NCI-H1417 (cell line): ENCODE results near the gene CD63.
"Not testable (repeated sequence)": the region's sequence is repeated elsewhere in the genome, so short reads cannot be mapped to it uniquely, and the experiment has no call there.

ENCODE experiments used
- DNase-seq, 3 experiments: peaks; one replicate each; lab custom pipeline; 2025; lab: John Stamatoyannopoulos, UW

CD63 gene, protein sequence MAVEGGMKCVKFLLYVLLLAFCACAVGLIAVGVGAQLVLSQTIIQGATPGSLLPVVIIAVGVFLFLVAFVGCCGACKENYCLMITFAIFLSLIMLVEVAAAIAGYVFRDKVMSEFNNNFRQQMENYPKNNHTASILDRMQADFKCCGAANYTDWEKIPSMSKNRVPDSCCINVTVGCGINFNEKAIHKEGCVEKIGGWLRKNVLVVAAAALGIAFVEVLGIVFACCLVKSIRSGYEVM

DNA sequence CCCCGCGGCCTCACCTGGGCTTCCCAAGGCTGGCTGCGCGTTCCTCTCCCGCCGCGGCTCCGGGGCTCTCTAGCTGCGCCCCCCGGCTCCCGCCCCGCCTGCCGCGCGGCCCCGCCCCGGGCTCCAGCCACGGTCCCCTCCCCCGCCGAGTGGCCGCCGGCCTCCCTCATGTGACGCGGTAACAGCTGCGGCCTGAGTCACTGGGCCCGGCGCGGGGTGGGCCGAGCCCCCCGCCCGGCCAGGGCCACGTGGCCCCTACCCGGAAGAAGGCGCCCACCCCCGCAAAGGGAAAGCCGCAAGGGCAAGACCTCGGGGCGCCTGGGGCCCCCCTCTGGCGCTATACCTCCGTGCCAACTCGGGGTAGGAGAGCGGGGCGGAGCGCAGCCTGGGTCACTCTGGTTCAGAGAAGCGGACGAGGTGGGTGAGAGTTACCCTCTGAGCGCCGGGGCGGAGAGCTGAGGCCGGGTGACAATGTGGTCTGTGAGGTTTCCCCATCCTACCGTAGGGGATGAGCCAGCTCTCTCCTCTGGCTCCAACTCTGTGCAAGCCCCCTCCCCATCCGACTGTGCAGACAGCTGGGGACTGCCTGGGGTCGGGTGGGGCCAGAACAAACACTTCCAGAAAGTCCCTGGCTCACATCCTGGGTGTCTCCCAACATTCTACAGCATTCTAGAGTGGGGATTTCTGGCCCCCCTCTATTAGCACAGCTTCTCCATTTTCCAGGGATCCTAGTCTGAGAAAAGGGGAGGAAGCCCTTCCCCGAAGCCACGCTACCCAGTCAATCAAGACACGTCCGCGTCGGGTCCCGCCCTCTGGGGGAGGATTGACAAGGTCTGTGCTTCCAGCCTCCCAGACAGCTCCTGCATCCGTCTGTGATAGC is at the start of gene CD63:
TSS of gene CD63 (minus strand) at position 71 of the 880 bp plus-strand sequence. CDS start 668 bp downstream, outside the sequence.
- DNase-seq = peak; percentile 89 to 92 (median 91)

DNA sequence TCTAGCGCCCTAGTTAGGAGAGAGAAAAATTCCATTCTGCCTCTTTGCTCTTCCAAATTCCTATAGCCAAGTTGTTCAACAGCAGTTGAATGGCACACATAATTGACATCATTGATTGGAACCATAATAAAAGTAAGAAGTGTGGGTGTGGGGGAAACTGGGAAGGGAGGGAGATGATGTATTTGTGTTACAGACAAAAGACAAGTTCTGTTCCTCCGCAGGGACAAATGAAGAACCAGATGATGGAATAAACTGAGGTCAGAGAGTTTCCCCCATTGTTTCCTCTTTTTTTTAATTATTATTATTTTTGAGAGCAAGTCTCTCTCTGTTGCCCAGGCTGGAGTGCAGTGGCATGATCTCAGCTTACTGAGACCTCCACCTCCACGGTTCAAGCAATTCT is 49.0 kb upstream of the CD63 start:
- DNase-seq = no peak

DNA sequence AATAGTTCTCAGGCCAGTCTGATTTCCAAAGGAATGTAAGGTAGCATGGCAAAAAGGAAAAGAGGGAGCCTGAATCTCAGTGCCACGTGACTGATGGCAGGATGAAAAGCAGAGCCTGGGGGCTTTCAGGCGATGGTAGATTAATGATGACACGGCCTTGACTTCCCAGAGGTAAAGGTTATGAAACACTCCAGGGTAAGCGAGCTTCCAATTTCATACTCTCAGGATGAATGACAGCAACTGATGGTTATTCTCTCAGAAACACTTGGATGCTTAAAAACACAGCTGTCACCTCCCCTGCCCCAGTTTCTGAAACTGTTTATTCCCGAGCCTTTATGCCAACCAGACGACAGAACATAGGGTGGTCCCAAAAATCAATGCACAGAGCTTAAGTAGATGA is 42.9 kb upstream of the CD63 start:
- no peak for DNase-seq

DNA sequence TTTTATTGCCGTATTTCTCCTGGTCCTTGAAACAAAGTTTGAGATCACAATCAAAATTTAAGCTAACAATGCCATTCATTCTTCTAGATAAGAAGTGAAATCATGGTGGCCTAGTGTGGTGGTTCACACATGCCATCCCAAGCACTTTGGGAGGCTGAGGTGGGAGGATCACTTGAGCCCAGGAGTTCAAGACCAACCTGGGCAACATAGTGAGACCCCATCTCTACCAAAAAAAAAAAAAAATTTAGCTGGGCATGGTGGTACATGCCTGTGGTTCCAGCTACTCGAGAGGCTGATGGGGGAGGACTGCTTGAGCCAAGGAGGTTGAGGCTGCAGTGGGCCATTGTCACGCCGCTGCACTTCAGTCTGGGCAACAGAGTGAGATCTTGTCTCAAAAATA is 38.3 kb upstream of the CD63 start:
- no peak for DNase-seq

DNA sequence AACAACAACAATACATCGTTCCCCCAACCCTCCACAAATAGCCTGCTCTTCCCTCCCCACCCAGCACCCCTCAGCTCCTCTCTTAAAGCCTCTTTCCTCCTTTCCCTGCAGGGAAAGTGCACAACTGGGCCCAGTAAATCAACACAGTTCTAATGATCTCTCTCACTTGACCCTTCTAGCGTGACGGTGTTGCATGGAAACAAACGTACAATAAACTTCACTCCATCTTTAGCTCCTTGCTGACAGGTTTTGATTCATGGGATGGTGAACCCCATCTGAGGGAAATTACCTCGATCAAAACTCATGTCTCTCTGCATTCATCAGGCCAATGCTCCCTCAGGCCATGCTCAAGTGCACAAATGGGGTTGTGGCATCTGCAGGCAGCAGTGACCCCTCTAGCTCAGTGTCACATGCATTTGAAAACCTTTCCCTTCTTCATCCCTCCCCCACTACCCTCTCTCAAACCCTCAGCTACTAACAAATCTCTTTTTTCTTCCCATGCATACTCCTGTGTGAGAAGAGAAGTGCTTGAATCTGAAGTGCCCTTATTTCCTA is 37.0 kb upstream of the CD63 start:
- peak; percentile 9 to 82 (median 60) for DNase-seq

DNA sequence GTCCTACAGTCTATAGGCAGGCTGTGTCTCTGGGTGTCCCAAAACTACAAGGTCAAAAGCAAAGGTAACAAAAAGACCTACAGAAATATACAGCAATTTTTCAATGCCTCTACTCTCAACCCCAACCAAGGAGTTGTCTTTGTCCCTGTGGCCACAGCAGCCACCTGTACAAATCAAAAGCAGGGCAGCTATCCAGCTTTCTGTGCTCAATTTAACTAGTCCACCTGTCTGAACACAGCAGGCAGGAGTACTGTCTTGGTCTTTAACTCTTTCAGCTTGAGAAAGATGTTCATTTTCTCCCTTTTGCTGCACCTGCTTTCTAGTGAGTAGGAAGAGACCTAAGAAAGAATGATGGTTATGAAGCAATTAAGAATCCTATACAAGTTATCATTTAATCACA is 33.8 kb upstream of the CD63 start:
- DNase-seq = no peak

DNA sequence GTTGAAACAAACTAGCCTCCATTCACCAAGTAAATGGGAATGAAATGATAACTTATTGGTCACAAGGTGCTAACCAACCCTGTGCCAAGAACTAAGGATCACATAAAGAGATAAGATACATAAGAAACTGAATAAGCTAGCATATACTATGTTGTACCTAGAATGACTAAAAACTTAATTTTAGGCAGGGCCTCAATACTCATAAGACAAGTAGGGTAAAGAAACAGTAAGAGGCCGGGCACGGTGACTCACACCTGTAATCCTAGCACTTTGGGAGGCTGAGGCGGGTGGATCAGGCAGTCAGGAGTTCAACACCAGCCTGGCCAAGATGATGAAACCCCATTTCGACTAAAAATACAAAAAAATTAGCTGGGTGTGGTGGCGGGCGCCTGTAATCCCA is 31.9 kb upstream of the CD63 start:
- DNase-seq = no peak

DNA sequence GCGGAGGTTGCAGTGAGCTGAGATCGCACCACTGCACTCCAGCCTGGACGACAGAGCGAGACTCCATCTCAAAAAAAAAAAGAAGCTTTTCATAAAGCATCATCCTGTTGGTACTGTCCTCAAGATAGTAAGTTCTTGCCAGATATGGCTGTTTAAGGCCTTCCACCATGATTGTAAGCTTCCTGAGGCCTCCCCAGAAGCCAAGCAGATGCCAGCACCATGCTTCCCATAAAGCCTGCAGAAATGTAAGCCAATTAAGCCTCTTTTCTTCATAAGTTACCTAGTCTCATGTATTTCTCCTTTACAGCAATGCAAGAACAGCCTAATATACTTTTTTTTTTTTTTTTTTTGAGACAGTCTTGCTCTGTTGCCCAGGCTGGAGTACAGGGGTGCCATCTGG is 29.8 kb upstream of the CD63 start:
- not testable (repeated sequence) for DNase-seq

DNA sequence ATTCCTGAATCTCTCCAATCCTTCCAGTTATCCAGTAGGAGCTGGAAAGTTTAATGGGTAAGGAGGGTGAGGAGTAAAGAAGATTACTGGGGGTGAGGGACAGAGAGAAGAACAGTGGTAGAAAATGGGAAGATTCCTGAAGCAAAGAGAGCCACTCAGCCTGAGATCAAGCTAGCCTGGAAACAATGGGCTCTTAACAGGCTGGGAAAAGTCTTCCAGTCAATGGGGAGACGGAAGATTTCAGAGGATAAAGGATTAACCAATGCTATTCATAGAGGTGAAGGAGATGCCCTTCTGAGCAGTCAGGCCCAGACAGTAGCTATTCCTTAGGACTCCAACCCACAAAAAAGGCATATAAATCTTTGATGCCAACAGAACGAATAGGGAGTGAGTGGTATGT is 28.9 kb upstream of the CD63 start:
- no peak for DNase-seq

DNA sequence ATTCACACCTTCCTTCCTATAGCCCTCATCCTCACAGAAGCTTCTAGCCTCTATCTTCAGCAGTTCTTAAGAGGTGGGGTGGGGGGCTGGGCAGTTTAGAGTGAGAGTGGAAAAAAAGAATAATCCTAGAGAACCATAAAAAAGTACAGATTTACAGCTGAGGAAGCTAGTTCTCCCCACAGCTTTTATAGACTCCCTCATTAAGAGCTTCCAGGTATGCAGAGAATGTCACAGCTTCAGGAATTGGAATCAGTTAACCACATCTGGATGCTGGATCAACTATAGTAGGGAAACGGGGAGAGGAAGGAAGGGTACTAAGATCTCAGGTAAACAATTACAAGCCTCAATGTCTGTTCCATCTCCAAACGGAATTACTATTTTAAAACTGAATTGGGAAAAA is 26.4 kb upstream of the CD63 start:
- DNase-seq = no peak

DNA sequence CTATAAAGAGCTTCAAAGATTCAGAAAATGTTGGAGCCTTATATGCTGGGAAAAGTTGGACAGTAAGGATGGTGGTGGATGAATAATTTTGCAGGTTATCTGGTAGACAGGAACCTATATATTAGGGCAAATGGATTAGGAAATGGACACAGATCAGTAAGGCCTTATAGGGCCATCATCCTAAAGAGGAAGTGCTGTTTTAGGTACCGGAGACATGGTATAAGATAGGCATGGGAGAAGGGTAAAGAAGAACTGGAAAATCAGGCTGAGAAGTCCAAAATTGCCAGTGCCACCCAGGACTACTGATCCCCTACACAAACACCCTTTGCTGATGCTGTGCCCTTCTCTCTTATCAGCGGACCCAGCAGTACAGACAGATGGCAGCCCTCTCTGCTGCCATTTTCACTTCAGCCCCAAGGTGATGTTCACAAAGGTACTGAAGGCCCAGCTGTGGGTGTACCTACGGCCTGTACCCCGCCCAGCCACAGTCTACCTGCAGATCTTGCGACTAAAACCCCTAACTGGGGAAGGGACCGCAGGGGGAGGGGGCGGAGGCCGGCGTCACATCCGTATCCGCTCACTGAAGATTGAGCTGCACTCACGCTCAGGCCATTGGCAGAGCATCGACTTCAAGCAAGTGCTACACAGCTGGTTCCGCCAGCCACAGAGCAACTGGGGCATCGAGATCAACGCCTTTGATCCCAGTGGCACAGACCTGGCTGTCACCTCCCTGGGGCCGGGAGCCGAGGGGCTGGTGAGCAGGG is 19.6 kb upstream of the CD63 start:
- no peak for DNase-seq

DNA sequence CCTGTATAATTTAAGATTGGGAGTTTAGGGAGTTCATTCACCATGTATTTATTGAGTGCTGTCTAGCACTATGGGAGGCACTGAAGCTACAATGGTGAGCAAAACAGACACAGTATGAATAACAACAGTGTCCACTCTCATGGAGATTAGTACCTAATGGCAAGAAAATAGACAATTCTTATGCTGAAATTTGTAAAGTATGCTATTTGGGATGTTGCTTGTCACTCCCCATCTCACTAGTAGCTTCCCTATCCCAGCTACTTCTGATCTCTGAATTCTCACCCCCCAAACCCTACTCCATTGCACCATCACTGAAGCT is 18.1 kb upstream of the CD63 start:
- DNase-seq = no peak

DNA sequence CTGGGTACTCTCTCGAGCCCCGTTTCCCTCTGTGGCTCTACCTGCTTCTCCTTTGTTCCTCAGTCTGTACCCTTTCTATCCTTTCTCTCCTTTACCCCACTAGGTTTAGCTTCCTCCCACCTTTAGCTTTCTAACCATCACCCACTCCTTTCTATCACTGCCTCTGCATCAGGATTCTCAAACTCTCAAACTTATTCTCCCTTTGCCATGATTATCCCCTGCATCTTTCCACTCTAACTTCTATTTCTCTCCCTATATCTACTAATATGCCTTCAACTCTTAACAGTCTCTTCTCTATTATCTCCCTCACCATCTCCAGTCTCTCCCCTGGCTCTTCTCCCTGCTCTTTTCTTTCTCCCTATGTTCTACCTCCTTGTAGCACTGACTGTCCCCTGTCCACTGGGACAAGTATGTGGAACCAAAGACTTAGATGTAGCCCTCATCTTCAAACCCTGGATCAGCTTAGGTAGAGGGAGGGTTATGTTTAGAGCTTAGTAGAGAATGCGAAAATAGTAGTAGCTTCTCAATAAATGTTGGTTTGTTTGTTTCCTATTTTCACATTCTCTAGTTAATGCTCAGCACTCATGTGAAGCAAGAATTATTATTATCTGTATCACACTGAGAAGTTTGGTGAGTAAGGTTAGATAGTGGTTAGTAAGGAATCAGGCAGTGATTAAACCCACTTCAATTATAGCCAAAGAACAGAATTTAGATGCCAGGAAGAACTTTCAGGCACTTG is 17.5 kb upstream of the CD63 start:
- no peak for DNase-seq

DNA sequence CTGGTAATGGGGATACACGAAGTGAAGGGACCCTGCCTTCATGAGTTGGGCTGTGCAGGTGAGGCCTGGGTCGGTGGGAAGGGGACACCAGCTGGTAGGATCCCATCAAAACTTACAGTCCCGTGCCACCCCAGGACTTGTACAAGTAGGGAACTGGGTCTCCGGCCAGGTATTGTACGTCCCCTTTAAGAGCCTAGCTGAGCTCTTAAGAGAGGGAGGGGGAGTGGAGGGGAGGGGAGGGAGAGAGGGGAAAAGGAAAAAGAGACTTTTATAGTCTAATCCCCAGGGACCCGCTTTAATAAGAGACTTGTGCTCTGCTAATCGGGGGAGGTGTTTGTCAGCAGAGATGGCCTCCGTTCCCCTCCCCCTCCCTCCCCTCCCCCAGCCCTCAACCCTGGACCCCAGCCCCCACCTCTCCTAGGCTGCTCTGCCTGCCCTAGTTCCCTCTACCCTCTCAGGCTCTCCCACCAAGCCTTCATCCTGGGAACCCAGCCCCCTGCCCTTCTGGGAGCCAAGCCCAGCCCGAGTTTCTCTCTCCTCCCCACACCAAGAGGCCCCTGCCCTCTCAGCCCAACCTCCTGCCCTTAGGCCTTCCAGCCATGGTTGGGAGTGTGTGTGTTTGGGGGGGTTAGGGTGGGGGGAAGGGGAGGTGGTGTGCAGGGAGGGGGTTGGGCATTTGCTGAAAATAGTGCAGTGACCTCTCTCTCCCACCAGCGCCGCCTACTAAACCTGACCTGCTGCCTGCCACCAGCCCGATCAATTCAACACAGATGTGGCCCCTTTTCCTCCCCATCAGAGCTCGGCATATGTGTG is 16.8 kb upstream of the CD63 start:
- DNase-seq = peak; percentile 75 to 91 (median 86)

DNA sequence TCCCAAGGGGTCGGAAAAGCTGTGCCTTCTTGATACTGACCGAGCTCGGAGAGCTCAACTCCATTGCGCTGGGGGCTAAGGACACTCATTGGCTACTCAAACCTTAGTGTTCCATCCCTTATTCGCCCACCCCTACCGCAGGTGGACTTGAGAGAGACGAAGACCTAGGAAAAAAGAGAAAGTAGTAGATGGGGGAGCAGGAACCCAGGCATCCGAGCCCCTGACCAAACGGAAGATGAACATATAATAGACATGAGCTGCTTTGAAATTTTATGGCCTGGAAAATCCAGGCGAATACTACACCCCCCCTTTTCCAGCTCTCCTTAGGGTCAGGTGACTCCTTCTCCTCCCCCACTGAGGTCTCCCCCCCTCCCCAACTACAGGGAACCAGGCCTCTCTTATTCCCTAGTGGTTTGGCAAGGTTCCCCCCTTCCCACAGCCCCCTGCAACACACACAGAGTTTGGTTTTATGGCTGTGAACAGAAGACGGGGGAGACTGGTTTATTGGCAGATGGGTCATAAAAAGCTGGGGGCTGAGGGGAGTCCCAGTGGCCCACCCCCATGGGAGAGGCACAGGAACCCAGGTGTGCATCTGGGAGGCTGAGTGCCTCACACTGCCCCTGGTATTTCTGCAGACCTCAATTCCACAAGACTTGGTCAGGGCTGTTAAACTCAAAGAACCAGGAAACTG is 15.7 kb upstream of the CD63 start:
- DNase-seq = peak in 2 of 3 experiments; percentile 31 to 53

DNA sequence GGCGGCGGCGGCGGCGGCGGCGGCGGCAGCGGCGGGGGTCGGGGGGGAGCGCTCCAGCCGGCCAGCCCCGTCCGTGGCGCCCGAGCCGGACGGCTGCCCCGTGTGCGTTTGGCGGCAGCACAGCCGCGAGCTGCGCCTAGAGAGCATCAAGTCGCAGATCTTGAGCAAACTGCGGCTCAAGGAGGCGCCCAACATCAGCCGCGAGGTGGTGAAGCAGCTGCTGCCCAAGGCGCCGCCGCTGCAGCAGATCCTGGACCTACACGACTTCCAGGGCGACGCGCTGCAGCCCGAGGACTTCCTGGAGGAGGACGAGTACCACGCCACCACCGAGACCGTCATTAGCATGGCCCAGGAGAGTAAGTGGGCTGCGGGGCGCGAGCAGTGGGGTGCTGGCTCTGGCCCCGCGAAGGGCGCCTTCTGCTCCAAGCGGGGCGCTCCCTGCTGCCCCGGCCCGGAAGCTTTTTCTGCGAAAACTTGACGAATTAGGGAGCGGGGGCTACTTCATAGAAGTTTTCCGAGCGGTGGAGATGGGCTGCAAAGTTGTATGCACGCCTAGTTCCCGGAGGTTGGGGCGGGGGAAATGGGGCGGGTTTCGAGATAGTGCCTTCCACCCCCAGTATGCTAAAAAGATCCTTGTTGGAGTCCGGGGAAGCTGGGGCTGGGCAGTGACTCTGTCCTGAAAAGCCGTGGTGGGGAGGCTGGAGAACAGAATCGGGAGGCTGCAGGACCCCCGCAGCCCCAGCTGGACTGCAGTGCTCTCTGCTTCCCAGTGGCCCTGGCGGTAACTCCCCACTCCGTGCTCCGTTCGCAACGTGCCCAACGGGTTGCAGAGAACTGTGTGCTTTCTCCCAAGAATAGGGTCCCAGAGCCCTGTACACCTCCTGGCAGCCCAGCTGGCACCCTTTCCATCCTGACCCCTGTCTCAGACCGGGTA is 14.9 kb upstream of the CD63 start:
- peak; percentile 63 to 80 (median 75) for DNase-seq

DNA sequence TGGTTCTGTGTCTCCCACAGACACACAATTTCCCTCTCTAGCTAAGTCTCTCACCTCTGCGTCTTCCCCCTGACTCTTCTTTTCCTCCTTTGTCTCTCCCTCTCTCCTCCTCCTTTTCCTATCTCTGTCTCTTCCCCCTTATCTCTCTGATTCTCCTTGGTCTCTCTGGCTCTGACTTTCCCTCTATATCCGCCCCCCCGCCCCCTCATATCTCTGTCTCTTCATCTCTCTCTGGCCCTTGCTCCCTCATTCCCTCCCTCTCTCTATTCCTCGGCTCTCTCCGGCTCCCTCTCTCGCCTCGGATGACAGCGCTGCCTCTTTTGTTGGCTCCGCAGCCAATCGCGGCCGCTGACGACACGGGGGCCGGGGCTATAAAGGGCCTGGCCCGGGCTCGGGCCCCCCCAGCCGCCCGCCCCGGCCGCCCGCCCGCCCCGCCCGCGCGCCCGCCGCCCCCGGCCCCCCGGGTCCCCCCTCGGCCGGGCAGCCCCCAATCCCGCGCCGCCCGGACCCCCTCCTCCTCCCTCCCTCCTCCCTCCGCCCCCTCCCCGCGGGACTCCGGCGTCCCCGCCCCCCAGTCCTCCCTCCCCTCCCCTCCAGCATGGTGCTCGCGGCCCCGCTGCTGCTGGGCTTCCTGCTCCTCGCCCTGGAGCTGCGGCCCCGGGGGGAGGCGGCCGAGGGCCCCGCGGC is 14.1 kb upstream of the CD63 start, which contains the start of gene GDF11:
TSS of gene GDF11 (plus strand) at position 404 of the 687 bp plus-strand sequence. CDS start at position 599, 195 bp downstream.
- DNase-seq = peak; percentile 82 to 90 (median 90)

DNA sequence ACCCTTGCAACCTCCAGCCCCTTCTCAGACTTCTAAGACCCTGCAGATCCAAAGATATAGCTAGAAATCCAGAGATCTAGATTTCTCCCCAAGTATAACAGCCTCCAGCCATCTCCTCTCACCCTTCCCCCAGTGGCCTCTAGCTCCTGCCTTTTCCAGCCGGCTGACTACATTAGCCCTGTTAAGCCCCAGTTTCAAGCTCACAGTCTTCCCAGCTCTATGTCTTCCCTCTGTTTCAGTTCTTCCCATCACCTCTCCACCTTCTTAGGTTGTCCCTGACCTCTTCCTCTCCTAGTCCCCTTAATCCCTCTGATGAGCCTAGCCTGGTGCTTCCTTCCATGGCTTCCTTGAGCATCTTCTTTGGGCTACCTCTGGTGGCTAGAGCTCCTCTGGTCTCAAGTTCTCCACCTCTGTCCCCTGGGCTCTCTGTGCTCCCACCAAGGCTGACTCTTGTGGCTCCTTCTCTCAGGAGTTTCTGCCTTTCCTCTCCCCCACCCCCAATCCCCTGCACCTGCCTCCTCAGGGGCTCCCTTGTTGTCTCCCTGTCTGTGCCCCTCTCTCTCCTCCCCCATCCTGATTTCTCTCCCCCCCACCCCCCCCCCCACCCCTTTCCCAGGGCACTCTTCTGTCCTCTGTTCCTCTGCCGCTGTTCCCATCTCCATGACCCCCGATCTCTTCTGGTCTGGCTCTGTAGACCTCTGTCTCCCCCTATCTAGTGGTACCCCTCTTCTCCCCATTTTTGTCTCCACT is 13.3 kb upstream of the CD63 start:
- DNase-seq = peak in 1 of 3 experiments; percentile 52
